Sigmoid colon (tissue), 4 donors: ENCODE results near the gene SLC35B2.

Source experiments
- CTCF ChIP-seq, 4 experiments: fragments of 450-650 bp in 3 of 4; fragments of 200-600 bp in 1 of 4; IDR thresholded peaks; one replicate each; pipeline ENCODE4 v1.5.1; 2016 to 2019; ENCODE audit warnings: antibody characterized with exemption in 4 of 4, mild to moderate bottlenecking in 3 of 4, moderate library complexity in 2 of 4
- EP300 ChIP-seq, 4 donors: sonication (generic); formaldehyde crosslinking; IDR thresholded peaks; one replicate each; pipeline ENCODE4 v1.6.1; 2017; ENCODE audit warnings: antibody characterized with exemption in 4 of 4
- POLR2A ChIP-seq, 2 donors: fragments of 450-650 bp; IDR thresholded peaks; one replicate each; pipeline ENCODE4 v1.6.1; 2016; ENCODE audit warnings: antibody characterized with exemption in 2 of 2, mild to moderate bottlenecking in 2 of 2, moderate library complexity in 2 of 2
- POLR2AphosphoS5 ChIP-seq, 4 donors: sonication (generic); formaldehyde crosslinking; IDR thresholded peaks; one replicate each; pipeline ENCODE4 v1.6.1; 2017; ENCODE audit warnings: antibody characterized with exemption in 4 of 4

GRCh38 chr6:44228031-44228430, 29.3 kb downstream of the SLC35B2 start:
- TF ChIP-seq CTCF (IDR thresholded peaks at IDR 0.05) (no peak), POLR2AphosphoS5 (IDR thresholded peaks at IDR 0.05) (no peak), POLR2A (IDR thresholded peaks at IDR 0.05) (no peak), EP300 (IDR thresholded peaks at IDR 0.05) (no peak)
